K562 (cell line): ENCODE results near the gene MDH2. TPM values are rescaled to one million over a fixed set of nuclear protein-coding genes. Genes with fewer than 3 reads are reported as not detected.
"Not testable (repeated sequence)": the region's sequence is repeated elsewhere in the genome, so short reads cannot be mapped to it uniquely, and the experiment has no call there.

Source experiments
- ATAC-seq: fragments of 200-7000 bp; cut with Tn5 transposase; 3 replicates; pipeline ENCODE4 v1.9.1; 2020; ENCODE audit warnings: moderate library complexity
- BruUV-seq: library from RNA; stranded (reverse); fragments of 400-500 nt; replicated peaks from 2 replicates; lab custom pipeline; 2021; lab: Mats Ljungman, UMichigan
- CTCF ChIA-PET: fragments of 300-600 bp; formaldehyde crosslinking; extraction: SDS; loops from one replicate; lab custom pipeline; 2021; ENCODE audit warnings: low intra/inter-chr PET ratio; lab: Yijun Ruan, JAX
- POLR2A ChIA-PET: fragments of 300-600, 350-650 bp; sonication (Branson Sonifier 250); formaldehyde crosslinking; extraction: SDS; loops from one replicate; lab custom pipeline; 2021; ENCODE audit warnings: antibody characterized with exemption, inconsistent platforms; lab: Yijun Ruan, JAX
- DNase-seq, 4 experiments: peaks; one replicate each; pipeline versions ENCODE4 v3.0.0 to v3.0.0-alpha.2; 2011 to 2018; ENCODE audit warnings: low spot score in 3 of 4, mixed read lengths in 3 of 4; ENCODE audit errors: extremely low read depth in 1 of 4
- FAIRE-seq: peaks from 2 replicates; lab custom pipeline; 2011; peaks lifted over from hg19 to GRCh38; lab: Jason Lieb, UNC
- H2AFZ ChIP-seq: 2 replicates; pipeline ENCODE4 v1.6.0; 2011; ENCODE audit warnings: low read depth, low read length, control low read depth, inconsistent platforms
- H3K27ac ChIP-seq: fragments of 200-600 bp; 3 replicates; pipeline ENCODE4 v1.8.0; 2011; ENCODE audit warnings: low read depth, mild to moderate bottlenecking, control low read depth, inconsistent platforms, low read length, moderate library complexity, mixed read lengths; ENCODE audit errors: extremely low read depth
- H3K27me3 ChIP-seq, 2 experiments: fragments of 300-600 bp in 1 of 2; 2 replicates in 1 of 2; 3 replicates in 1 of 2; pipeline versions ENCODE4 v1.6.0 to v1.8.0; 2011; ENCODE audit warnings: inconsistent platforms in 2 of 2, low read length in 2 of 2, mild to moderate bottlenecking in 1 of 2, mixed read lengths in 1 of 2, moderate library complexity in 1 of 2; ENCODE audit not compliant: control insufficient read depth in 2 of 2, insufficient read depth in 2 of 2
- H3K36me3 ChIP-seq: fragments of 300-600 bp; 3 replicates; pipeline ENCODE4 v1.8.0; 2011; ENCODE audit warnings: mild to moderate bottlenecking, low read length, inconsistent platforms; ENCODE audit not compliant: control insufficient read depth, insufficient read depth
- H3K4me1 ChIP-seq, 2 experiments: fragments of 200-600 bp in 1 of 2; replicated peaks in 1 of 2; 2 replicates in 1 of 2; 3 replicates in 1 of 2; pipeline versions ENCODE4 v1.5.1 to v1.8.0; 2011; ENCODE audit warnings: inconsistent platforms in 2 of 2, low read length in 2 of 2, mild to moderate bottlenecking in 1 of 2, mixed read lengths in 1 of 2, moderate library complexity in 1 of 2; ENCODE audit not compliant: control insufficient read depth in 2 of 2, insufficient read depth in 2 of 2
- H3K4me2 ChIP-seq: 2 replicates; pipeline ENCODE4 v1.6.1; 2011; ENCODE audit warnings: low read length, control low read depth, inconsistent platforms, mixed read lengths; ENCODE audit not compliant: insufficient read depth
- H3K4me3 ChIP-seq: fragments of 200-600 bp; sonication (generic), shearing (Covaris generic); 2 replicates; pipeline ENCODE4 v1.5.1; 2016; ENCODE audit warnings: control low read depth, inconsistent platforms
- H3K79me2 ChIP-seq: fragments of 200-600 bp; 3 replicates; pipeline ENCODE4 v1.8.0; 2011; ENCODE audit warnings: low read length, inconsistent platforms; ENCODE audit not compliant: control insufficient read depth, insufficient read depth
- H3K9ac ChIP-seq, 2 experiments: 2 replicates each; pipeline versions ENCODE4 v1.6.0 to v1.6.1; 2011; ENCODE audit warnings: low read depth in 2 of 2, low read length in 2 of 2, control low read depth in 1 of 2, inconsistent platforms in 1 of 2, mild to moderate bottlenecking in 1 of 2, mixed read lengths in 1 of 2; ENCODE audit not compliant: insufficient read depth in 1 of 2
- H3K9me1 ChIP-seq: one replicate; pipeline ENCODE4 v1.6.0; 2011; ENCODE audit warnings: inconsistent platforms, mild to moderate bottlenecking, low read length, moderate library complexity; ENCODE audit not compliant: control insufficient read depth, insufficient read depth
- H3K9me3 ChIP-seq: replicated peaks from 2 replicates; pipeline ENCODE4 v1.5.1; 2011; ENCODE audit warnings: low read depth, low read length, inconsistent platforms; ENCODE audit not compliant: control insufficient read depth, insufficient read depth
- H4K20me1 ChIP-seq: replicated peaks from 2 replicates; pipeline ENCODE4 v1.6.1; 2011; ENCODE audit warnings: low read length, inconsistent platforms, mixed read lengths; ENCODE audit not compliant: control insufficient read depth, insufficient read depth
- CHCHD3 ChIP-seq: fragments of 250-450 bp; sonication (Bioruptor Pico); IDR thresholded peaks from 2 replicates; pipeline ENCODE4 v2.1.2; 2022; ENCODE audit warnings: mild to moderate bottlenecking
- ERF ChIP-seq: fragments of 450-650 bp; formaldehyde crosslinking; IDR thresholded peaks from 2 replicates; pipeline ENCODE4 v1.4.0; 2020; ENCODE audit warnings: mild to moderate bottlenecking, mixed read lengths
- FOXJ2 ChIP-seq: fragments of 200-800 bp; sonication (Bioruptor generic); IDR thresholded peaks from 2 replicates; pipeline ENCODE4 v1.6.1; 2016; ENCODE audit warnings: missing genetic modification characterization, missing compliant biosample characterization
- POLR2AphosphoS5 ChIP-seq: IDR thresholded peaks from 2 replicates; pipeline ENCODE4 v1.6.1; 2011; ENCODE audit warnings: mild to moderate bottlenecking, low read depth, low read length, moderate library complexity; ENCODE audit not compliant: control insufficient read depth, insufficient read depth
- RBM22 ChIP-seq: fragments of 200-400 bp; formaldehyde crosslinking; IDR thresholded peaks from 2 replicates; pipeline ENCODE4 v1.6.1; 2018; ENCODE audit warnings: low read length, low read depth; ENCODE audit not compliant: poor library complexity, severe bottlenecking
- RBM34 ChIP-seq: fragments of 200-400 bp; formaldehyde crosslinking; IDR thresholded peaks from 2 replicates; pipeline ENCODE4 v1.6.1; 2018; ENCODE audit warnings: low read length, borderline replicate concordance; ENCODE audit not compliant: insufficient read depth
- ZNF282 ChIP-seq: sonication (generic); formaldehyde crosslinking; IDR thresholded peaks from 2 replicates; pipeline ENCODE4 v1.8.1; 2023; ENCODE audit warnings: missing genetic modification reagents
- ZNF561 ChIP-seq: fragments of 450-650 bp; formaldehyde crosslinking; conservative IDR thresholded peaks from 2 replicates; pipeline ENCODE4 v1.4.0; 2020; ENCODE audit warnings: mild to moderate bottlenecking, moderate library complexity
- WGBS: fragments of 100-300 bp; shearing (Covaris generic); methylation state at CpG from one replicate; pipeline ENCODE4 v1.1.6; 2016; ENCODE audit warnings: low coverage, mixed read lengths; ENCODE audit not compliant: insufficient coverage; ENCODE audit errors: missing lambda C conversion rate; 5-methylcytosine and 5-hydroxymethylcytosine counted together
- in situ Hi-C: fragments of 300-500 bp; cut with MboI; formaldehyde crosslinking; loops from 4 replicates; pipeline ENCODE4 v1.15.0; 2018; ENCODE audit warnings: inconsistent platforms, mixed read lengths
- intact Hi-C: fragments of 100-400 bp; cut with micrococcal nuclease; formaldehyde crosslinking; loops from 2 replicates; pipeline ENCODE4 v1.14.2; 2022
- polyA plus RNA-seq, 8 experiments: library from polyadenylated mRNA; depleted of rRNA in 4 of 8; stranded (reverse) in 5 of 8; unstranded in 3 of 8; fragments of >200 nt; fragmentation: Nextera tagmentation in 2 of 8; fragmentation: Illumina TruSeq in 1 of 8; extraction: Ambion mirVana in 2 of 8; extraction: Trizol in 1 of 8; gene quantifications; 2 replicates each; pipeline versions ENCODE4 v1.2.1 to v1.2.3, GENCODE V29; 2011 to 2014; ENCODE audit warnings: inconsistent platforms in 1 of 8, missing spikeins in 1 of 8
- total RNA-seq, 7 experiments: library from RNA; depleted of rRNA in 6 of 7; stranded (reverse); fragments of >200 nt in 6 of 7; fragmentation: Illumina TruSeq in 2 of 7; extraction: Trizol in 2 of 7; gene quantifications; 2 replicates each; pipeline versions ENCODE4 v1.2.1 to v1.2.3, GENCODE V29; 2011 to 2021; ENCODE audit warnings: low replicate concordance in 1 of 7

Gene MDH2
- total and polyA plus RNA-seq, 9 of the 15 experiments (the other 6 are each of a cell fraction or from before 2014, with no cell fraction given) = 106 to 701 (median 242) TPM

DNA sequence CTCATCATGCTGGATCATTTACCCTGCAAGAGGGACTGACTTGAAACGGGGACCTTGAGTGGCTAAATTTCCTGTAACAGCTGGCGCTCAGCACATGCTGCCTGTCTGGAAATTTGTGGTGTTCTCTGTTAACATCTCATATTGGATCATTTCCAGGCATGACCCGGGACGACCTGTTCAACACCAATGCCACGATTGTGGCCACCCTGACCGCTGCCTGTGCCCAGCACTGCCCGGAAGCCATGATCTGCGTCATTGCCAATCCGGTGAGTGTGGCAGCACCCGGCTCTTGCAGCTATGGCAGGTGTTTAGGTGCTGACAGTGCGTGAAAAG is 9.9 kb downstream of the MDH2 start (continued):
- TF ChIP-seq RBM22 = no peak

DNA sequence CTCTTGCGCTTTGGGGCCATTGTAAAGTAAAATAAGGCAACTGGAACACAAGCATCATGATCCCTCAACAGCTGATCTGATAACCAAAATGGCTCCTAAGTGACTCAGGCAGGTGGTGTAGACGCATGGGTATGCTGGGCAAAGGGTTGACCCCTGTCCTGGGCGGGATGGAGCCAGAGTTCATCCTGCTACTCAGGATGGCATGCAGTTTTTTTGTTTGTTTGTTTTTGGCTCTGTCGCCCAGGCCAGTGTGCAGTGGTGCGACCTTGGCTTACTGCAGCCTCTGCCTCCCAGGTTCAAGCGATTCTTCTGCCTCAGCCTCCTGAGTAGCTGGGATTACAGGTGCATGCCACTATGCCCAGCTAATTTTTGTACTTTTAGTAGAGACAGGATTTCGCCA is 10.8 kb downstream of the MDH2 start:
- H2AFZ ChIP-seq, intact Hi-C loops, FAIRE-seq, BruUV-seq, ATAC-seq, H3K4me2 ChIP-seq, H3K9me3 ChIP-seq, H3K4me3 ChIP-seq, H3K9me1 ChIP-seq, H3K4me1 ChIP-seq, H3K27ac ChIP-seq, H3K27me3 ChIP-seq, in situ Hi-C loops, CTCF ChIA-PET, H3K9ac ChIP-seq, DNase-seq: not testable (repeated sequence)
- peaks cover 34% of the 10 kb centered on the region for H3K79me2 ChIP-seq
- TF ChIP-seq POLR2AphosphoS5 = peak; percentile 13; the same call in 1 of the 2 replicates
- 96% methylated on average over 7 of the region's 7 CpGs for WGBS
- peaks cover 100% of the 10 kb centered on the region for H3K36me3 ChIP-seq
- POLR2A ChIA-PET = interaction anchor here (1.9 to 4.6 kb wide), 2 partner anchors 9 to 10 kb away, joined by 10 to 30 read pairs; partner anchors contain the start of genes MDH2 and STYXL1
- peaks cover 49% of the 10 kb centered on the region for H4K20me1 ChIP-seq

DNA sequence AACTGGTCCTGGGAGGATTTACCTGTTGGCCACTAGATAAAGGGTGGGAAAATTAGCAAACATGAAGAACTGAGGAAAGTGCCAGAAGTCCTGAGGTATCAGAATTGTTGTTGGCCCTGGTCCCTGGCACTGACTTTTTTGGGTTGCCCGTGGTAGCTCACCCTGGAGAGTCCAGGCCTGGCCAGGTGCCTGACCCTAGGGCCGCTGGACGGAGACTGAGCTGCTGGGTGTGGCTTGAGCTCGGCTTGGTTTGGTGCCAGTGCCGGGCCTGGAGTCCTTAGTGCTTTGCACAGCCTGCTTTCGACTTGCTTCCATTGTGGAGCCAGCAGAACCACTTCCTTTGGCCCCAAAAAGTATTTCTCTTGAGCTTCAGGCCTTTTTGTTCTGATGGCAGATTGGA is 12.9 kb downstream of the MDH2 start:
- CTCF ChIA-PET = no interaction called here
- TF ChIP-seq RBM34 (no peak), ZNF282 (CRISPR knock-in tag) (no peak), ERF (no peak), FOXJ2 (tag) (no peak), CHCHD3 (no peak), ZNF561 (CRISPR knock-in tag) (no peak)

More for the DNA sequence above, 12.9 kb downstream of the MDH2 start:
- no peak overlapping the region for H3K27ac ChIP-seq
- H3K9me1 ChIP-seq = peaks cover 2% of the 10 kb centered on the region
- no peak overlapping the region for H2AFZ ChIP-seq
- H3K9me3 ChIP-seq = no peaks in the 10 kb centered on the region
- 89% methylated on average over 6 of the region's 6 CpGs for WGBS
- no peaks in the 10 kb centered on the region for H3K27me3 ChIP-seq
- POLR2A ChIA-PET = interaction anchor here (1.6 to 4.6 kb wide), 3 partner anchors 10 to 14 kb away, joined by 7 to 30 read pairs (median 11); partner anchors contain the start of genes MDH2 and STYXL1
- H3K79me2 ChIP-seq = peaks cover 14% of the 10 kb centered on the region
- FAIRE-seq (no peak), DNase-seq (peak in 1 of 4 experiments; percentile 8), ATAC-seq (no peak)
- in situ Hi-C loops = no loop called here
- H3K4me3 ChIP-seq = no peak overlapping the region
- H3K4me1 ChIP-seq = peaks cover 0 to 16% of the 10 kb centered on the region in 2 experiments; a peak in 2 of 5 replicates
- no peak overlapping the region for H3K9ac ChIP-seq
- peaks cover 99% of the 10 kb centered on the region for H3K36me3 ChIP-seq
- BruUV-seq = no TSS peak
- no peak overlapping the region for H3K4me2 ChIP-seq
- peaks cover 35% of the 10 kb centered on the region for H4K20me1 ChIP-seq
- intact Hi-C loops = no loop called here
